ENCODE data around the gene SLC43A2. TPM values are rescaled to one million over a fixed set of nuclear protein-coding genes. Genes with fewer than 3 reads are reported as not detected.
A peak's percentile ranks its signal among the peaks of the same experiment; 100 is the strongest.

SLC43A2 gene
- total RNA-seq, 1 experiment from 2014 or later, result 12.6 TPM

GRCh38 chr17:1560101-1560857 lies 68.4 kb downstream of the SLC43A2 start:
- RAD21 ChIA-PET (ENCODE audit: low non-redundant PET in 1 of 2, low total read pairs in 2 of 2, uncharacterized antibody in 2 of 2, unreplicated experiment in 2 of 2), result no interaction called here

More at GRCh38 chr17:1560101-1560857, 68.4 kb downstream of the SLC43A2 start:
- ATAC-seq (no peak), DNase-seq (ENCODE audit: low read depth, low spot score) (no peak)
- Histone ChIP-seq H3K9me2 (ENCODE audit: insufficient read depth) (no peaks in the 10 kb centered on the region), H3K4me3 (replicated peaks in 1 of 2; ENCODE audit: low read depth in 1 of 2, low read length in 2 of 2) (no peak overlapping the region), H3K4me2 (ENCODE audit: low read length) (0 out of 2 replicates have a peak overlapping the region, but pooled peaks have one; percentile 90), H3K36me3 (ENCODE audit: control insufficient read depth in 1 of 2, insufficient read depth in 2 of 2, low read length in 2 of 2) (peaks cover 4 to 17% of the 10 kb centered on the region in 2 experiments; a peak in 2 of 4 replicates), H3K9me3 (ENCODE audit: control insufficient read depth in 1 of 2, insufficient read depth in 1 of 2, low read depth in 1 of 2, low read length in 2 of 2) (no peaks in the 10 kb centered on the region), H3K79me2 (ENCODE audit: insufficient read depth, low read length) (peaks cover 67% of the 10 kb centered on the region), H3K27me3 (ENCODE audit: insufficient read depth, low read length) (no peaks in the 10 kb centered on the region), H3K27ac (ENCODE audit: low read depth, low read length) (no peak overlapping the region), H4K20me1 (ENCODE audit: insufficient read depth) (peaks cover 6% of the 10 kb centered on the region; the same call in 1 of the 2 replicates), H3K4me1 (ENCODE audit: control insufficient read depth in 1 of 2, insufficient read depth in 2 of 2, low read length in 2 of 2) (peaks cover 5 to 22% of the 10 kb centered on the region in 2 experiments; a peak in 3 of 4 replicates), H2AFZ (ENCODE audit: low read depth, low read length, poor library complexity, severe bottlenecking) (no peak overlapping the region), H3K9ac (ENCODE audit: low read length) (no peak overlapping the region)
- ChIA-PET POLR2A (no interaction called here), CTCF (interaction anchor here (0.9 kb wide), 1 partner anchor 14 kb away, joined by 3 read pairs; no protein-coding TSS in a partner anchor)
- intact Hi-C loops (cut with micrococcal nuclease), result no loop called here
- TF ChIP-seq RAD21 (IDR thresholded peaks at IDR 0.05; ENCODE audit: low read depth) (no peak), ZFX (IDR thresholded peaks at IDR 0.05) (no peak), CEBPB (IDR thresholded peaks at IDR 0.05; ENCODE audit: low read depth) (no peak), EGR1 (IDR thresholded peaks at IDR 0.05; ENCODE audit: low read depth) (no peak), MAX (IDR thresholded peaks at IDR 0.05) (no peak), CTCF (IDR thresholded peaks at IDR 0.05 in 2 of 3, conservative IDR thresholded peaks at IDR 0.05 in 1 of 3; ENCODE audit: borderline replicate concordance in 1 of 3, insufficient read depth in 1 of 3, low read depth in 2 of 3, low read length in 2 of 3) (no peak), EZH2 (IDR thresholded peaks at IDR 0.05) (no peak), ATF3 (IDR thresholded peaks at IDR 0.05) (no peak), CBX3 (IDR thresholded peaks at IDR 0.05; ENCODE audit: low read depth) (no peak), JUND (IDR thresholded peaks at IDR 0.05) (no peak), ZNF274 (IDR thresholded peaks at IDR 0.05; ENCODE audit: low read depth, low read length) (no peak), SP1 (IDR thresholded peaks at IDR 0.05; ENCODE audit: low read depth) (no peak), ELF1 (IDR thresholded peaks at IDR 0.05; ENCODE audit: borderline replicate concordance, low read depth) (no peak), EZH2phosphoT487 (IDR thresholded peaks at IDR 0.05; ENCODE audit: borderline replicate concordance) (no peak), POLR2A (IDR thresholded peaks at IDR 0.05; ENCODE audit: borderline replicate concordance, extremely low read depth, insufficient read depth, insufficient read length) (no peak), YY1 (IDR thresholded peaks at IDR 0.05; ENCODE audit: extremely low read depth, insufficient replicate concordance, low read depth, low read length) (no peak), TCF7L2 (IDR thresholded peaks at IDR 0.05; ENCODE audit: borderline replicate concordance, extremely low read depth, insufficient read depth, insufficient read length) (no peak), POLR2AphosphoS5 (IDR thresholded peaks at IDR 0.05; ENCODE audit: low read depth, low read length) (no peak)
- TF ChIP-seq, protein P1, sequence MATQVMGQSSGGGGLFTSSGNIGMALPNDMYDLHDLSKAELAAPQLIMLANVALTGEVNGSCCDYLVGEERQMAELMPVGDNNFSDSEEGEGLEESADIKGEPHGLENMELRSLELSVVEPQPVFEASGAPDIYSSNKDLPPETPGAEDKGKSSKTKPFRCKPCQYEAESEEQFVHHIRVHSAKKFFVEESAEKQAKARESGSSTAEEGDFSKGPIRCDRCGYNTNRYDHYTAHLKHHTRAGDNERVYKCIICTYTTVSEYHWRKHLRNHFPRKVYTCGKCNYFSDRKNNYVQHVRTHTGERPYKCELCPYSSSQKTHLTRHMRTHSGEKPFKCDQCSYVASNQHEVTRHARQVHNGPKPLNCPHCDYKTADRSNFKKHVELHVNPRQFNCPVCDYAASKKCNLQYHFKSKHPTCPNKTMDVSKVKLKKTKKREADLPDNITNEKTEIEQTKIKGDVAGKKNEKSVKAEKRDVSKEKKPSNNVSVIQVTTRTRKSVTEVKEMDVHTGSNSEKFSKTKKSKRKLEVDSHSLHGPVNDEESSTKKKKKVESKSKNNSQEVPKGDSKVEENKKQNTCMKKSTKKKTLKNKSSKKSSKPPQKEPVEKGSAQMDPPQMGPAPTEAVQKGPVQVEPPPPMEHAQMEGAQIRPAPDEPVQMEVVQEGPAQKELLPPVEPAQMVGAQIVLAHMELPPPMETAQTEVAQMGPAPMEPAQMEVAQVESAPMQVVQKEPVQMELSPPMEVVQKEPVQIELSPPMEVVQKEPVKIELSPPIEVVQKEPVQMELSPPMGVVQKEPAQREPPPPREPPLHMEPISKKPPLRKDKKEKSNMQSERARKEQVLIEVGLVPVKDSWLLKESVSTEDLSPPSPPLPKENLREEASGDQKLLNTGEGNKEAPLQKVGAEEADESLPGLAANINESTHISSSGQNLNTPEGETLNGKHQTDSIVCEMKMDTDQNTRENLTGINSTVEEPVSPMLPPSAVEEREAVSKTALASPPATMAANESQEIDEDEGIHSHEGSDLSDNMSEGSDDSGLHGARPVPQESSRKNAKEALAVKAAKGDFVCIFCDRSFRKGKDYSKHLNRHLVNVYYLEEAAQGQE (IDR thresholded peaks at IDR 0.05; ENCODE audit: low read depth), result no peak
- no TSS peak for BruUV-seq (replicated peaks)
